ENCODE measurements around the gene NDNF.

Gene NDNF

GRCh38 chr4:121041307-121042090 is 30.8 kb downstream of the NDNF start:
- H3K4me1 ChIP-seq (ENCODE audit: control insufficient read depth, insufficient read depth, low read length) = no peaks in the 10 kb centered on the region
- no peak overlapping the region for H3K9ac ChIP-seq (ENCODE audit: low read length)

GRCh38 chr4:121034017-121034416 is 38.3 kb downstream of the NDNF start:
- H3K4me1 ChIP-seq (ENCODE audit: control insufficient read depth, insufficient read depth, low read length) = no peaks in the 10 kb centered on the region
- H3K36me3 ChIP-seq (ENCODE audit: control insufficient read depth, insufficient read depth, low read length) = no peaks in the 10 kb centered on the region
- no peak overlapping the region for H3K4me3 ChIP-seq (ENCODE audit: low read length)
- H3K9ac ChIP-seq (ENCODE audit: low read length) = no peak overlapping the region
- H3K9me3 ChIP-seq (ENCODE audit: control insufficient read depth, low read length) = no peaks in the 10 kb centered on the region
- H3K27me3 ChIP-seq (ENCODE audit: control insufficient read depth, insufficient read depth, low read length) = no peaks in the 10 kb centered on the region

More at GRCh38 chr4:121041307-121042090, 30.8 kb downstream of the NDNF start:
- no peaks in the 10 kb centered on the region for H3K27me3 ChIP-seq (ENCODE audit: control insufficient read depth, insufficient read depth, low read length)
- no peaks in the 10 kb centered on the region for H3K9me3 ChIP-seq (ENCODE audit: control insufficient read depth, low read length)
- H3K4me3 ChIP-seq (ENCODE audit: low read length) = no peak overlapping the region
- no peaks in the 10 kb centered on the region for H3K36me3 ChIP-seq (ENCODE audit: control insufficient read depth, insufficient read depth, low read length)

GRCh38 chr4:121030711-121031110 is 41.6 kb downstream of the NDNF start:
- Histone ChIP-seq H3K4me1 (ENCODE audit: control insufficient read depth, insufficient read depth, low read length) (no peaks in the 10 kb centered on the region), H3K36me3 (ENCODE audit: control insufficient read depth, insufficient read depth, low read length) (no peaks in the 10 kb centered on the region), H3K9me3 (ENCODE audit: control insufficient read depth, low read length) (no peaks in the 10 kb centered on the region), H3K4me3 (ENCODE audit: low read length) (no peak overlapping the region), H3K27me3 (ENCODE audit: control insufficient read depth, insufficient read depth, low read length) (no peaks in the 10 kb centered on the region), H3K9ac (ENCODE audit: low read length) (no peak overlapping the region)

- Histone ChIP-seq H3K4me3 (ENCODE audit: low read length) (no peak overlapping the region), H3K27me3 (ENCODE audit: control insufficient read depth, insufficient read depth, low read length) (no peaks in the 10 kb centered on the region), H3K9me3 (ENCODE audit: control insufficient read depth, low read length) (no peaks in the 10 kb centered on the region), H3K36me3 (ENCODE audit: control insufficient read depth, insufficient read depth, low read length) (no peaks in the 10 kb centered on the region), H3K4me1 (ENCODE audit: control insufficient read depth, insufficient read depth, low read length) (no peaks in the 10 kb centered on the region), H3K9ac (ENCODE audit: low read length) (no peak overlapping the region)
Measured at GRCh38 chr4:121030131-121030530, 42.2 kb downstream of the NDNF start.

- Histone ChIP-seq H3K4me1 (ENCODE audit: control insufficient read depth, insufficient read depth, low read length) (no peaks in the 10 kb centered on the region), H3K9ac (ENCODE audit: low read length) (no peak overlapping the region), H3K36me3 (ENCODE audit: control insufficient read depth, insufficient read depth, low read length) (no peaks in the 10 kb centered on the region), H3K27me3 (ENCODE audit: control insufficient read depth, insufficient read depth, low read length) (no peaks in the 10 kb centered on the region), H3K4me3 (ENCODE audit: low read length) (no peak overlapping the region), H3K9me3 (ENCODE audit: control insufficient read depth, low read length) (no peaks in the 10 kb centered on the region)
Measured at GRCh38 chr4:121026034-121026433, 46.3 kb downstream of the NDNF start.

DNA sequence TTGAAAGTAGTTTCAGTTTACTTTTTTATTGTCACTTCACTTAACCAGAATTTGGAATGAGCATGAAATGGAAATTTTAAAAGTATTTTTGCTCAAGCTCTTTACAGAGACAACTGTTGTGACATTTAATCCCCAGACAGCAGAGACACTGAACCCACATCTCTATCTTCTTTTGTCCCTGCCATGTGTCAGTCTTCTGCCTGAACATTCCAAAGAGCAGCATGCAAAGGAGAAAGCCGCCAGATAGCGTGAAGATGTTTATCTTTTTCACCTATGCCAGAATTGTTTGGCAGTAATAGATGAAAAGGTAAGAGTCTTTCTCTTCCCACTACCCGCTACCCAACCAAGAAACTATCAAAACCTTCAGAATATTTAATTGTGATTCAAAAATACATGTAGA is 46.8 kb downstream of the NDNF start:
- Histone ChIP-seq H3K4me1 (ENCODE audit: control insufficient read depth, insufficient read depth, low read length) (no peaks in the 10 kb centered on the region), H3K27me3 (ENCODE audit: control insufficient read depth, insufficient read depth, low read length) (no peaks in the 10 kb centered on the region), H3K36me3 (ENCODE audit: control insufficient read depth, insufficient read depth, low read length) (no peaks in the 10 kb centered on the region), H3K4me3 (ENCODE audit: low read length) (no peak overlapping the region), H3K9ac (ENCODE audit: low read length) (no peak overlapping the region), H3K9me3 (ENCODE audit: control insufficient read depth, low read length) (no peaks in the 10 kb centered on the region)

GRCh38 chr4:121018543-121018942 is 53.8 kb downstream of the NDNF start:
- no peaks in the 10 kb centered on the region for H3K9me3 ChIP-seq (ENCODE audit: control insufficient read depth, low read length)
- H3K9ac ChIP-seq (ENCODE audit: low read length) = no peak overlapping the region
- no peaks in the 10 kb centered on the region for H3K4me1 ChIP-seq (ENCODE audit: control insufficient read depth, insufficient read depth, low read length)
- no peak overlapping the region for H3K4me3 ChIP-seq (ENCODE audit: low read length)
- no peaks in the 10 kb centered on the region for H3K27me3 ChIP-seq (ENCODE audit: control insufficient read depth, insufficient read depth, low read length)
- no peaks in the 10 kb centered on the region for H3K36me3 ChIP-seq (ENCODE audit: control insufficient read depth, insufficient read depth, low read length)

DNA sequence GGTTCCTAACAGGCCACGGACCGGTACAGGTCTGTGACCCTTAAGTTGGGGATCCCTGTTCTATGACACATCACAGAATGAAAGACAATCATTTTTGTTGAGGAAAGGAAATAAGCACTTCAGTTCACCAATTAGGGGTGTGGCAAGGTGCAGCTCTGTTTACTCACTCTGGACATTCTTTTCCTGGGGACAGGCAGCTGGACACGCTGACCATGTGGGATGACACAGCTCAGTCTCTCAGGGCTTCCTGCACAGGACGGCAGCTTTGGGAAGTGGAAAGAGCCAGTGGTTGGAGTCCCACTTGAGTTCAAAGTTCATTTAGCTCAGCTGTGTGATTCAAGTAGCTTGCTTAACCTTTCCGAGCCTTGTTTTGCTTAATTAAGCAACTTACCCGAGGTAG is 55.7 kb downstream of the NDNF start:
- H3K9ac ChIP-seq (ENCODE audit: low read length) = no peak overlapping the region
- no peak overlapping the region for H3K4me3 ChIP-seq (ENCODE audit: low read length)
- no peaks in the 10 kb centered on the region for H3K36me3 ChIP-seq (ENCODE audit: control insufficient read depth, insufficient read depth, low read length)
- H3K9me3 ChIP-seq (ENCODE audit: control insufficient read depth, low read length) = no peaks in the 10 kb centered on the region
- H3K4me1 ChIP-seq (ENCODE audit: control insufficient read depth, insufficient read depth, low read length) = no peaks in the 10 kb centered on the region
- no peaks in the 10 kb centered on the region for H3K27me3 ChIP-seq (ENCODE audit: control insufficient read depth, insufficient read depth, low read length)

- Histone ChIP-seq H3K9me3 (ENCODE audit: control insufficient read depth, low read length) (no peaks in the 10 kb centered on the region), H3K9ac (ENCODE audit: low read length) (no peak overlapping the region), H3K27me3 (ENCODE audit: control insufficient read depth, insufficient read depth, low read length) (no peaks in the 10 kb centered on the region), H3K36me3 (ENCODE audit: control insufficient read depth, insufficient read depth, low read length) (no peaks in the 10 kb centered on the region), H3K4me1 (ENCODE audit: control insufficient read depth, insufficient read depth, low read length) (no peaks in the 10 kb centered on the region), H3K4me3 (ENCODE audit: low read length) (no peak overlapping the region)
Measured at GRCh38 chr4:121015421-121015820, 56.9 kb downstream of the NDNF start.

GRCh38 chr4:121014544-121014943 is 57.8 kb downstream of the NDNF start:
- Histone ChIP-seq H3K9ac (ENCODE audit: low read length) (no peak overlapping the region), H3K36me3 (ENCODE audit: control insufficient read depth, insufficient read depth, low read length) (no peaks in the 10 kb centered on the region), H3K4me3 (ENCODE audit: low read length) (no peak overlapping the region), H3K27me3 (ENCODE audit: control insufficient read depth, insufficient read depth, low read length) (no peaks in the 10 kb centered on the region), H3K4me1 (ENCODE audit: control insufficient read depth, insufficient read depth, low read length) (no peaks in the 10 kb centered on the region), H3K9me3 (ENCODE audit: control insufficient read depth, low read length) (no peaks in the 10 kb centered on the region)

DNA sequence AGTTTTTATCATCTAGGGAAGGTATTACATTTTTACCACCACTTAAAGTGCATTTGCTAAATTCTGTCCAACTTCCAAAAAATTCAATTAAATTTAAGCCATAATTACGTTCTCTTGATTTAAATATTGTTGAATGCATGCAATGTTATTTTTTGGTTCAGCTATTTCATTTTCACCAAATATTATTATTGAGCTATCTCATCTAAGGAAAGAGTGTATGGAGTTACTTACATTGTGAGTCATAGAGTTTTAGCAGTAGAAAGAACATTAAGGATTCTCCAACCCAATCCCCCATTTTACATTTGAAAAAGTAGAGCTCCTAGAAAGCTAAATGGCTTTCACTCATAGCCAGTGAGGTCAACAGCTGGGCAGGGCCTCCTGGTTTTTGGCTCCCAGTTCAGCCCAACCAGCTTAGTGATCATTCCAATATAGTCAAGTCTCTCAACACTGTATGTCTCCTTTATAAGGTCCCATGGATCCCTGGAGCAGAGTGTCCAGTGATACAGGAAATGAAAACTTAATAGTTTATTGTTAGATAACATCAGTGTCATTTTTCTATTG is 60.5 kb downstream of the NDNF start:
- Histone ChIP-seq H3K36me3 (ENCODE audit: control insufficient read depth, insufficient read depth, low read length) (no peaks in the 10 kb centered on the region), H3K4me1 (ENCODE audit: control insufficient read depth, insufficient read depth, low read length) (no peaks in the 10 kb centered on the region), H3K27me3 (ENCODE audit: control insufficient read depth, insufficient read depth, low read length) (no peaks in the 10 kb centered on the region), H3K9ac (ENCODE audit: low read length) (no peak overlapping the region), H3K4me3 (ENCODE audit: low read length) (no peak overlapping the region), H3K9me3 (ENCODE audit: control insufficient read depth, low read length) (no peaks in the 10 kb centered on the region)

GRCh38 chr4:121011138-121011537 is 61.2 kb downstream of the NDNF start:
- no peaks in the 10 kb centered on the region for H3K9me3 ChIP-seq (ENCODE audit: control insufficient read depth, low read length)
- no peaks in the 10 kb centered on the region for H3K4me1 ChIP-seq (ENCODE audit: control insufficient read depth, insufficient read depth, low read length)
- no peaks in the 10 kb centered on the region for H3K27me3 ChIP-seq (ENCODE audit: control insufficient read depth, insufficient read depth, low read length)
- no peaks in the 10 kb centered on the region for H3K36me3 ChIP-seq (ENCODE audit: control insufficient read depth, insufficient read depth, low read length)
- H3K4me3 ChIP-seq (ENCODE audit: low read length) = no peak overlapping the region
- no peak overlapping the region for H3K9ac ChIP-seq (ENCODE audit: low read length)

Measured in mucosa of stomach (tissue), 1 donor.